ENCODE measurements around the gene ARHGEF11.
"Not testable (repeated sequence)": the region's sequence is repeated elsewhere in the genome, so short reads cannot be mapped to it uniquely, and the experiment has no call there.

ARHGEF11 gene, protein sequence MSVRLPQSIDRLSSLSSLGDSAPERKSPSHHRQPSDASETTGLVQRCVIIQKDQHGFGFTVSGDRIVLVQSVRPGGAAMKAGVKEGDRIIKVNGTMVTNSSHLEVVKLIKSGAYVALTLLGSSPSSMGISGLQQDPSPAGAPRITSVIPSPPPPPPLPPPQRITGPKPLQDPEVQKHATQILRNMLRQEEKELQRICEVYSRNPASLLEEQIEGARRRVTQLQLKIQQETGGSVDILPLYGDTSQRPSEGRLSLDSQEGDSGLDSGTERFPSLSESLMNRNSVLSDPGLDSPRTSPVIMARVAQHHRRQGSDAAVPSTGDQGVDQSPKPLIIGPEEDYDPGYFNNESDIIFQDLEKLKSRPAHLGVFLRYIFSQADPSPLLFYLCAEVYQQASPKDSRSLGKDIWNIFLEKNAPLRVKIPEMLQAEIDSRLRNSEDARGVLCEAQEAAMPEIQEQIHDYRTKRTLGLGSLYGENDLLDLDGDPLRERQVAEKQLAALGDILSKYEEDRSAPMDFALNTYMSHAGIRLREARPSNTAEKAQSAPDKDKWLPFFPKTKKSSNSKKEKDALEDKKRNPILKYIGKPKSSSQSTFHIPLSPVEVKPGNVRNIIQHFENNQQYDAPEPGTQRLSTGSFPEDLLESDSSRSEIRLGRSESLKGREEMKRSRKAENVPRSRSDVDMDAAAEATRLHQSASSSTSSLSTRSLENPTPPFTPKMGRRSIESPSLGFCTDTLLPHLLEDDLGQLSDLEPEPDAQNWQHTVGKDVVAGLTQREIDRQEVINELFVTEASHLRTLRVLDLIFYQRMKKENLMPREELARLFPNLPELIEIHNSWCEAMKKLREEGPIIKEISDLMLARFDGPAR (N-terminal part only)
- long read RNA-seq, donor 1, result 0 reads
- long read RNA-seq, donor 2, result 0 reads
- long read RNA-seq, donor 3, partial matches to known transcripts, result 5 of 5 reads
- long read RNA-seq, donor 3, other reads (novel, unspliced or antisense), result 0 of 5 reads
- long read RNA-seq, donor 4, partial matches to known transcripts, result 9 of 9 reads
- long read RNA-seq, donor 4, other reads (novel, unspliced or antisense), result 0 of 9 reads
- long read RNA-seq, donor 5, full-length matches to known transcripts, result 1 of 10 reads
- long read RNA-seq, donor 5, partial matches to known transcripts, result 9 of 10 reads
- long read RNA-seq, donor 5, other reads (novel, unspliced or antisense), result 0 of 10 reads
- long read RNA-seq, donor 6, partial matches to known transcripts, result 7 of 7 reads
- long read RNA-seq, donor 6, other reads (novel, unspliced or antisense), result 0 of 7 reads
- long read RNA-seq, donor 7, partial matches to known transcripts, result 10 of 10 reads
- long read RNA-seq, donor 7, other reads (novel, unspliced or antisense), result 0 of 10 reads
- long read RNA-seq, donor 8, partial matches to known transcripts, result 5 of 5 reads
- long read RNA-seq, donor 8, other reads (novel, unspliced or antisense), result 0 of 5 reads

DNA sequence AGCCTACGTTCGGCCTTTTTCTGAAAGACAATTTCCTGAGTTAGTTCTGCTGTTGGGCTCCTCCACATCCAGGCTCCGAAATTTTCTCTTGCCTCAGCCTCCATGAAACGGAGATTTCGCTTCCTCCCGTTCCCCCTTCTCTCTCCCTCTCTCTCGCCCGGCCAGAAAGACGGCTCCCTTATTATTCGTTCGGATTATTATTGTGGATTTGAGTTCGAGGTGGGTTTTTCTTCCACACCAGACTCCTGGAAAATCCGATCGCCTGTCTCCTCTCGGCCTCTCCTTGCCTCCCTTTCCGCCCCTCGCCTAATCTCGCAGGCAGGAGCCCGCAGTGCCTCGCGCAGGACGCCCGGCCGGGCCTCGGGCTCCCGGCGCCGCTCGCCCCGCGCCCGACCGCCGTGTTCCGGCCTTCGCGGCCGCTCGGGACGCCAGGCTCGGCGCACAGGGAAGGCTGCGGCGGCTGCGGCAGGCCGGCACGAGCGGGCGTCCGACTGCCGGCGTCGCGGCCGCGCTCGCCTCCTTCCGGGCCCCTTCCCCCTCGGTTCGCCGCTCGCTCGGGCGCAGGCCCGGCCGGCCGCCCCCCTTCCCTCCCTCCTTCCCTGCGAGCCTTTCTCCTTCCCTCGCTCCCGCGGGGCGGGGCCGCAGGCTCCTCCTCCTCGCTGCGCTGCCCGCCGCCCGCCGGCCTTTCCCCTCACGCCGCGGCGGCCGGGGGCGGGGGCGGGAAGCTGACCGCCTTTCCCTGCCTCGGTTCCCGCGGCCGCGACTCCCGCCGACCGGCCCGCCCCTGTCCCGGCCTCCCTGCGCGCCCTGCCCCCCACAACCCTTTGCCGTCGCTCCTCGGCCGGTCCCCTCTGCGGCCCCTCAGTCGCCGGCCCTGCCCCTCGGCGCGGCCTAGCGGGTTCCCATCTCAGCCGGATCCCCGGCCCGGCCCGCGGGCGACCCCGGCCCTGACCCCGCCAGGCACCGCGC lies at the start of gene ARHGEF11:
TSS of gene ARHGEF11 (minus strand) at position 493 of the 969 bp plus-strand sequence. CDS start 1,412 bp downstream, outside the sequence.
- peak; percentile 88 for DNase-seq

DNA sequence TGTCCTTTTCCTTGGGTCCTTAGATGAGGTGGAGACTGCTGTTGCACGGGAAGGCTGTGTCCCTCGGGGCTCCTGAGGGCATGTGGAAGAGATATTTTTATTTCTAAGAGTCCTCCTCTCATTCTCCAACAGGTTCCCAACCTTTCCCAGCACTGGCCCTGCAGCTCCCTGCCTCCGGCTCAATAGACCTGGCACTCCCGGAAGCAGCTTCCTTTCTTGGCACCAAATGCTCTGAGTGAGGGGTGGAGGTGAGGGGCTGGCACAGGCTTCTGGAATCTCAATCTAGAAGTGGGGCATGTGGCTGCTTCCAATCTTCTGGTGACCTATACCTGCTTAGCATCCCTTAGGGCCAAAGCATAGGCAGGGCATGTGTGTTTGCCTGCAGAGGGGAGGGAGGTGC lies 49.5 kb upstream of the ARHGEF11 start:
- DNase-seq, result no peak

DNA sequence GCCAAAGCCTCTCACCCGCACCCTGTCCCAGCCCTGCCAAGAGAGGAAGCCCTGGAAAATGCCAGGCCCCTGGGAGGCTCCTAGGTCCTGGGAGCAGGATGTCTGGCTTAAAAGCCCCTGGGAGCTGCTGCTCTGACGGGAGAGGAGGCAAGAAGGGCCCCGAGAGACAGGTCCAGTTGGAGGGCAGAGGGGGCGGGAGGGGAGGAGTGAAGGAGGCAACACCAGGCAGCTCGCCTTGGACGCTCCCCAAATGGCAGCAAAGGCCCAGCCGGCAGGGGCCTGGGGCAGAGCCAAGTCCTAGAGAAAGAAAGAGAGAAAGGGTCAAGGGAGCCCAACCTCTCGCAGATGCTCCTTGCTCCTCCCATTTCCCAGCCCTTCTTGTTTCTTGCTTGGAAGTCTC lies 47.3 kb upstream of the ARHGEF11 start:
- no peak for DNase-seq

DNA sequence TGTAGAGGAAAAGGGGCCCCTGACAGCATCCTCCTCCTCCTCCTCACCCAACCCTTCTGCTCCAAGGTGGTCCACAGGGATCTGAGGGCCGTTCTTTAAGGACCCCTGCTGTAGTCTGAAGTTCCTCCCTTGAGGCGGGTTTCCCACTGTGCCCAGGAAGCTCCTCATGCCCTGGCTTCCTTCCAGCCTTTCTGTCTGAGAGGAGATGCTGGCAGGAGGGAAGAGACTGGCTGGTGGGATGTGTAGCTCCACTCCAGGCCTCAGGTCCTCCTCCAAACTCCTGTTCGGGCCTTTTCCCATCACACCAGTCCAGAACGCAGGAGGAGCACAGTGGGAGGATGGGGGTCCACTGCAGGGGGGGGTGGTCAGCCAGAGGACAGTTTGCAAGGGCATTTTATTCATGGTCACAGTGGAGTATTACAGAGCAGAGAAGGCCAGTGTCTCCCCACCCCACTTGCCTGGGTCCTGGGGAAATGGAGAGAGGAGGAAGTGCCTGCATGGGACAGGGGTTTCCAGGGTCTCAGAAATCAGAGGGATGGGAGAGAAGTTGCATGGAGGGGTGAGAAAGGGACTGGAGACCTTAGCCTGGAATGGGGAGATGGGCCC lies 46.2 kb upstream of the ARHGEF11 start:
- DNase-seq, result no peak

DNA sequence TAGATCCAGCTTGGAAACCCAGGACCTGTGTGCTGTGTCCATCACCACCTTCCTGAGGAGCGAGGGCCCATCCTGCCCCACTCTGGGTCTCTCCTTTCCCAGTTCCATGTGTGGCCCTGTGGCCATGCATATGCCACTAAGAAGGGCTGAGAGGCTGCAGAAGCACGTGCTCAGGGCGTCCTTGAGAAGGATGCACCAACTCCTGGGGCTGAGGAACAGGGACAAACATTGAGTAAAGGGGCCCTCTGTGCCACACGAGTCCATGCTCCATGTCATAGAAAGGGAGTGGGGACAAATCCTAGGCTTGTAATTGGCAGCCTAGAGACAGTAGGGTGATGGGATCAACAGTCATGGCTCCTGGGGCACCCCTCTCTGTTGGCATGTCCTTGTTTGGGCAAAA lies 45.6 kb upstream of the ARHGEF11 start:
- no peak for DNase-seq

DNA sequence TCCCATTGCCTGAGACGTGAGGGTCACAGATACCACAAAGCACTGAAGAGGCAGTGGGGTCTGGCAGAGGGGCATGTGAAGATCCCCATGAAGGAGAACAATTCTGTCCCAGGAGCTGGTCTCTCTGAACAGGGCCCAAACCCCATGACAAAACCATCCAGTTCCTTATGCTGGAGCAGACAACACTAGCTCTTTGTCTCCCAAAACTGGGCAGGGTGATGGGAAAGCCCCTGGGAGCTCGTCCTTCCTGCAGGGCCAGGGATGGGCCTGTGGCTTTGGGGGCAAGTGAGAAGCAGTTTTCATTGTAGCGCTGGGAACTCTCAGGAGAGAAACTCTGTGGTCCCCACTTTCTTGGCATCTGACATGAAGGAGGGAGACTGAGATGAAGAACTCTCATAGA lies 45.2 kb upstream of the ARHGEF11 start:
- DNase-seq, result no peak

DNA sequence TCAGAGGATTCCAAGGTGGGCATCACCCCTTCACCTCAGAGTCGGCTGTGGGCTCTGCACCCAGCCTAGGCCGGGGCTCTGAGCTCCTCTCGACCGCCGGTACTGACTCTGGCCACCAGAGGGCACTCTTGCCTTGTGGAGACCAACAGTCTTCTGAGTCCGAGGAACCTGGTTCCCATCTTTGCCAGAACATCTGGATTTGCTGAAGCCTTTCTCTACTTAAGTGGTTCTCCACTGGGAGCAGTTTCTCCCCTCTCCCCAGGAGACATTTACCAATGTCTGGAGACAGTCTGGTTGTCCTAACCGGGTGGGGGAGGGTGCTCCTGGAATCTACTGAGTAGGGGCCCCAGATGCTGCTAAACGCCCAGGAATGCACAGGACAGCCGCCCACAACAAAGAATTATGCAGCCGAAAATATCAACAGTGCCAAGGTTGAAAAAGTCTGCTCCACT lies 44.7 kb upstream of the ARHGEF11 start:
- peak; percentile 70 for DNase-seq

DNA sequence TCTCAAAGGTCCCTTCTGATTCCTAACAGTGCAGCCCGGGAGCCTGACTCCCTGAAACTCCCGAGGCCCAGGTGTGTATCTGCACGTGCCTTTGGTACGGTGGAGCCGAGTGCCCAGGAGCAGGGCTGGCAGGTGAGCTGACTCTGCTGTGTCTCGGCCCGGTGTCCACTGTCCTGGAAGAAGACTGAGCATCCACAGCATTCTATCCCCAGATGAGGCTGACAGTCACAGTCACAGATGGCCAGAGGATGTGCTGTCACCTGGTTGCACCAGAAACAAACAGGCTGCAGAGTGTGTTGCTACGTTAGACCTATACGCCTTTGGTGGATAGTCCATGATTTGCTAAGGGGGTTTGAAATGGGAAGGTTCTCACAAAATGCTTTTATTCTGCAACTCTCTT lies 44.2 kb upstream of the ARHGEF11 start:
- no peak for DNase-seq

DNA sequence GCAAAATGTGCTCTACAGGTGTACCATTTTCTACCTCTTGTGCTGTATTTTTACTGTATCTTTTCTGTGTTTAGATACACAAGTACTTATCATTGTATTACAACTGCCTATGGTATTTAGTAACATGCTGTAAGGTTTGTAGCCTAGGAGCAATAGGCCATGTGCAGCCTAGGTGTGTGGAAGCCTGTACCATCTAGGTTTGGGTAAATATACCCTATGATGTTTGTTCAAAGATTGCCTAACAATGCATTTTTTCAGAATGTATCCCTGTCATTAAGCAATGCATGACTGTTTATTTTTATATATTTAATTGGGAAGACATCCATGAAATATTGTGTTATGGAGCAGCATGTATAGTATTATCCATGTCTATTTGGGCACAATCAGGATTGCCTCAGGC lies 43.1 kb upstream of the ARHGEF11 start:
- no peak for DNase-seq

DNA sequence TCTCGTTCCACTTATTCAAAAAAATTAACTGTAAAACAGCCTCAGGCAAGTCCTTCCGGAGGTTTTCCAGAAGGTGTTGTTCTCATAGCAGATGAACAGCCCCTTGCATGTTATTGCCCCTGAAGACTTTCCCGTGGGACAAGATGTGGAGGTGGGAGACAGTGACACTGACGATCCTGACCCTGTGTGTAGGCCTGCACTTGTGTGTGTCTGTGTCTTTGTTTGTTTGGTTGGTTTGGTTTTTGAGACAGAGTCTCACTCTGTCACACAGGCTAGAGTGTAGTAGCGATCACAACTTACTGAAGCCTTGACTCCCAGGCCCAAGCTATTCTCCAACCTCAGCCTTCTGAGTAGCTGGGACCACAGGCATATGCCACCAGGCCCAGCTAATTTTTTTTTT lies 41.5 kb upstream of the ARHGEF11 start:
- no peak for DNase-seq

DNA sequence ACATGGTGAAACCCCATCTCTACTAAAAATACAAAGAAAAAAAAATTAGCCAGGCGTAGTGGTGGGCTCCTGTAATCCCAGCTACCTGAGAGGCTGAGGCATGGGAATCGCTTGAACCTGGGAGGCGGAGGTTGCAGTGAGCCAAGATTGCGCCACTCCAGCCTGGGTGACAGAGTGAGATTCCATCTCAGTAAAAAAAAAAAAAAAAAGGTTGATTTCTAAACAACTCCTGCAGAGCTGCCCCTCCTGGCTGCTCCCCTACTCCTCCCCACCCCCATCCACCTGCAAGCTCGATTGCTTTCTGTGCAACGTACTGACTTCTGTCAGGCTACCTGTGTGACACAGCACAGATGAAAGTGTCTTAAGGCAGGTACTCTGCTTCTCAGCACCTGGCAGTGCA lies 40.8 kb upstream of the ARHGEF11 start:
- no peak for DNase-seq

DNA sequence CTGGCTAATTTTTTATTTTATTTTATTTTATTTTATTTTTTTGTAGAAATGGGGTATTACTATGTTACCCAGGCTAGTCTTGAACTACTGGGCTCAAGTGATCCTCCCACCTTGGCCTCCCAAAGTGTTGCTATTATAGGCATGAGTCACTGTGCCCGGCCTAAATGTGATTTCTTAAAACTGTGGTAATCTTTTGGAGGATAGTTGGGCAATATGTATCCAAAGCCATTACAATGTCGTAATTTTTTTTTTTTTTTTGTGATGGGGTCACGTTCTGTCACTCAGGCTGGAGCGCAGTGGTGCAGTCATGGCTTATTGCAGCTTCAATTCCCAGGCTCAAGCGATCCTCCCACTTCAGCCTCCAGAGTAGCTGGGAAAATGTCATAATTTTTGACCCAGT lies 39.9 kb upstream of the ARHGEF11 start:
- no peak for DNase-seq

DNA sequence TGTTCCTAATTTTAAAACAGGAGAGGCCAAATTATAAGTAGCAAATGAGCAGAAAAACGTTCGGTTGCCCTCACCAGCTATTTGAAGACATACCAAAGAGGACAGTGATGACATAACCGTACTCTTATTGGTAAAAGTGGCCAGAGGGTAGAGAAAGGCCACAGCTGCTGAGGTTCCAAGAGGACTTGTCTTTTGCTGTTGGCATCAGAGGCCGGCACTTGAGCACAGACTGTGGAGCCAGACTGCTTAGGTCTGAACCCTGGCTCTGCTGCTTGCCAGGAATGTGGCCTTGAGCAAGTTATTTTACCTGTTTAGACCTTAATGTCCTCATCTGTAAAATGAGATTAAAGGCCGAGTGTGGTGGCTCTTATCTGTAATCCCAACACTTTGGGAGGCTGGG lies 39.2 kb upstream of the ARHGEF11 start:
- no peak for DNase-seq

DNA sequence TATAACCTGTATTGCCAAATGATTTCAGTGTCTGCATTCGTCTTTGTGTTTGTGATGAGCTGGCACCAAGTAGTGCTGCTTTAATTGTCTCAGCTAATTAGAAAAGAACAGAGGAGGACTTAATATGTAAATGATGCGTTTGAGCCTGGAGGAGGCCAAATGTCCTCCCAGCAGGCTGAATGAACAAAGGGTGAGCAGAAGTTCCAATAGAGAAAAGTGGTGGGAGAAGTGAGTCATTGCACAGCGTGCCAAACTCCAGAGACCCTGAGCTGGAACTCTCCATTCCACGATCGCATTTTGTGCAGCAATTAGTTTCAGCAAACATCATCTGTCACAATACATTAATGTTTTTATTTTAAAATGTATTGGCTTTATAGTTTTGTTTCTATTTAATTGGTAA lies 36.2 kb upstream of the ARHGEF11 start:
- no peak for DNase-seq

DNA sequence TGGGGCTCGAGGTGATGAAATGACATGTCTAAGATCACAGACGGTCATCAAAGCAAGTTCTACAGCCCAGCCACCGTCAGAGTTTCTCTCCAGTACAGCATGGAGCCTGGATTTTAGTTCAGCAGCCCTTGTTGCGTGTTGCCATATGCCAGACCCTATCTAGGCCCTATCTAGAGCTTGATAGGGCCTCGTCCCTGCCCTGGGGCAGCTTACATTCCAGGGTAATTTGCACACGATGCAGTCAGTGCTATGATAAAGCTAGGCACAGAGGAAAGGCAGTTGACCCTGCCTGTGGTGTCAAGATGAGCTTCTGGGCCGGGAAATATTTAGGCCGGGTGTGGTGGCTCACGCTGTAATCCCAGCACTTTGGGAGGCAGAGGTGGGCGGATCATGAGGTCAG lies 35.2 kb upstream of the ARHGEF11 start:
- DNase-seq, result no peak

DNA sequence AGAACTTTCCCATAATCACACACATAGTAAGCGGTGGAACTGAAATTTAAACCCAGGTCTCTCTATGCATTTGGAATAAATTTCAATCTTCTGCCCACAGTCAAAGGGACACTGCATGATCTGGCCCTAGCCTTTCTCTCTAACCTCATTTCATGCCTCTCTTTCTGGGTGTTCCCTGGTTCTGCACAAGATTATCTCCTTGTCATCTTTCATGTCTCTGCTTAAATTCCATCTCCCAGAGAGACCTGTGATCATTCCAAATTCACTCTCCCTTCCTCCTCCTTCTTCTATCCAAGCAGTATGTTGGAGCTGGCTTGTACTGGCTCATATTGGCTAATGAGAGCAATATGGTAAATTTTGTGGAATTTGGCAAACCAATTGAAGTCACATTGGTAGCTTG lies 31.9 kb upstream of the ARHGEF11 start:
- DNase-seq, result no peak

DNA sequence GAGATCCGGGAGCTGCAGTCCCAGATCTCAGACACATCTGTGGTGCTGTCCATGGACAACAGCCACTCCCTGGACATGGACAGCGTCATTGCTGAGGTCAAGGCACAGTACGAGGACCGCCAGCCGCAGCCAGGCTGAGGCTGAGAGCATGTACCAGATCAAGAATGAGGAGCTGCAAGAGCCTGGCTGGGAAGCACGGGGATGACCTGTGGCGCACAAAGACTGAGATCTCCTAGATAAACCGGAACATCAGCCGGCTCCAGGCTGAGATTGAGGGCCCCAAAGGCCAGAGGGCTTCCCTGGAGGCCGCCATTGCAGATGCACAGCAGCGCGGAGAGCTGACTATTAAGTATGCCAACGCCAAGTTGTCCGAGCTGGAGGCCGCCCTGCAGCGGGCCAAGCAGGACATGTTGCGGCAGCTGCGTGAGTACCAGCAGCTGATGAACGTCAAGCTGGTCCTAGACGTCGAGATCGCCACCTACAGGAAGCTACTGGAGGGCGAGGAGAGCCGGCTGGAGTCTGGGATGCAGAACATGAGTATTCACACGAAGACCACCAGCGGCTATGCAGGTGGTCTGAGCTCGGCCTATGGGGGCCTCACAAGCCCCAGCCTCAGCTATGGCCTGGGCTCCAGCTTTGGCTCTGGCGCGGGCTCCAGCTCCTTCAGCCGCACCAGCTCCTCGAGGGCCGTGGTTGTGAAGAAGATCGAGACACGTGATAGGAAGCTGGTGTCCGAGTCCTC lies 28.6 kb upstream of the ARHGEF11 start:
- peak; percentile 46 for DNase-seq

DNA sequence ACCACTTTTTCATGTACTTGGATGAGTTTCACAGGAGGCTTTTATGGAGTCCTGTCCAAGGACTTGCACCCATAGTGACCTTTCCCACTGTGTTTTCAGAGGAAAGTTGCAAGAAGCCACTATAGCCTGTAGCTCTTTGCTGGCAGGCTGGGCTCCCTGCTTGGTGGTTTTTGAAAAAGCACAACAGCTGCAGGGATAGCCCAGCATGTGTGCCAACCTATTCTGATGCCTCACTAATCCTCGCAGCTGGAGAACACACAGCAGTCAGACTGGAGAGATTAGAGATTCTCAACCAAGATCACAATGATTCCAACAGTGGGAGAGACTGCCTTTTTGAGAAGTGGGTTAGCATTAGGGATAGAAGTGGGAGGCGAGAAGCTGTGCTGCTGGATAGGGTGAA lies 24.1 kb upstream of the ARHGEF11 start:
- DNase-seq, result no peak

DNA sequence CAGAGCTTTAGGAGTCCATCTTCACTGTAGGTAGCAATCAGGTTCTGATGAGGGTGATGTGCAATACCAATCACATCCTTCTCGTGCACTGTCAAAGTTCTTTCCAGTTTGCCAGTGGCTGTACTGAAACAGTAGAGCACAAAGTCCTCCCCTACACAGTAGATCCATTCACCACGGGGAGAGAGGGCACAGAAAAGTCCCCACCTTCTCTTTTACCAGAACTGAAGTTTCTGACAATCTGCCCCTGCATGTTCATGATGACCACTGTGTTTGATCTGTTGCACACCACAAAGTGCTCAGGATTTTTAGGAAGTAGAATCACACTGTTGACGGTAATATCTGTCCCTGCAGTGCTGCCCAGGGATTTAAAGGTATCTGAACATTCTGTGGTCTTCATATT lies 13.7 kb upstream of the ARHGEF11 start:
- DNase-seq, result not testable (repeated sequence)

DNA sequence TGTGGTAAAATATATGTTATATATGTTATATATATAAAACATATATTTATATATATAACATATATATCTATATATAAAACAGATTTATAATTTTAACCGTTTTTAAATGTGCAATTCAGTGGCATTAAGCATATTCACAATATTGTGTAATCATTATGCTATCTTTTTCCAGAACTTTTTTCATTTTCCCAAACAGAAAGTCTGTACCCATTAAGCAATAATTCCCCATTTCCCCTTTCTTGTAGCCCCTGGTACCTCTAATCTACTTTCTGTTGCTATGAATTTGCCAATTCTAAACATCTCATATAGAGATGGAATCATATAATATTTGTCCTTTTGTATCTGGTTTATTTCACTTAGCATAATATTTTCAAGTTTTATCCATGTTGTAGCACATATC lies 10.7 kb upstream of the ARHGEF11 start:
- no peak for DNase-seq

Data from right kidney (tissue), 9 donors.